Right kidney (tissue), 1 donor: ENCODE data around the gene SGCD.

Experiments used
- DNase-seq: peaks from one replicate; pipeline ENCODE4 v3.0.0-alpha.2; 2016

The SGCD gene

GRCh38 chr5:156783092-156783491 lies 456.1 kb downstream of the SGCD start:
- no peak for DNase-seq

GRCh38 chr5:156794687-156795086 lies 467.7 kb downstream of the SGCD start:
- DNase-seq = no peak

GRCh38 chr5:156798201-156798600 lies 471.2 kb downstream of the SGCD start:
- no peak for DNase-seq

- no peak for DNase-seq
Measured at GRCh38 chr5:156799171-156799570, 472.2 kb downstream of the SGCD start.

GRCh38 chr5:156800929-156801328 lies 474.0 kb downstream of the SGCD start:
- DNase-seq = no peak

- no peak for DNase-seq
Measured at GRCh38 chr5:156802501-156802900, 475.5 kb downstream of the SGCD start.

- no peak for DNase-seq
Measured at GRCh38 chr5:156803404-156803803, 476.4 kb downstream of the SGCD start.

GRCh38 chr5:156812959-156813358 lies 486.0 kb downstream of the SGCD start:
- DNase-seq = no peak

- no peak for DNase-seq
Measured at GRCh38 chr5:156815988-156816599, 489.1 kb downstream of the SGCD start.
